ENCODE results near the gene AKNA.

GRCh38 chr9:114428466-114428865, 40.7 kb upstream of the AKNA start:
- TF ChIP-seq CTCF (IDR thresholded peaks at IDR 0.05) (no peak), POLR2AphosphoS5 (IDR thresholded peaks at IDR 0.05; ENCODE audit: low read depth, low read length) (no peak), REST (IDR thresholded peaks at IDR 0.05; ENCODE audit: insufficient read depth in 1 of 2, low read depth in 2 of 2, low read length in 1 of 2) (no peak), TCF7L2 (IDR thresholded peaks at IDR 0.05; ENCODE audit: low read depth, low read length) (no peak), SIN3A (IDR thresholded peaks at IDR 0.05; ENCODE audit: borderline replicate concordance, insufficient read depth, low read depth, low read length) (no peak)
